HuH-7.5 (cell line): Measurements from ENCODE around the gene MICAL3.

Experiments
- DNase-seq: peaks from one replicate; pipeline ENCODE4 v3.0.0; 2011; ENCODE audit warnings: low spot score

MICAL3 gene

DNA sequence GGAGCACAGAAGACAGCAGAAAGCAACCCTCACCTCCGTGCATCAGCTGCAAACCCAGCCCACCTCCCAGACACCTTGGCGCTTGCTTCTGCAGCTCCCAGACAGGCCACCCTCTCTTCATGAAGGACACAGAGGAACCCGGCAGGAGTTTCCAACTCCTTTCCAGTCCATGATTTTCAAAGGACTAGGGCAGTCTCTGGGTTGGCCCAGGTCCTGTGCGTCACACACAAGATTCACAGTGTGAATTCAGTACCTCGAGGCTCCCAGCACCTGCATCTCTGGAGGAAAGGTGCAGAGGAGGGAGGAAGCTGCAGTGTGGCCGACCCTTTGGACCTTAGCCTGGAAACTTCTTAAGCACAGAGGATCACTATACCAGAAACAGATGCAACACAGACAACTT is 189.1 kb downstream of the MICAL3 start:
- DNase-seq = no peak

DNA sequence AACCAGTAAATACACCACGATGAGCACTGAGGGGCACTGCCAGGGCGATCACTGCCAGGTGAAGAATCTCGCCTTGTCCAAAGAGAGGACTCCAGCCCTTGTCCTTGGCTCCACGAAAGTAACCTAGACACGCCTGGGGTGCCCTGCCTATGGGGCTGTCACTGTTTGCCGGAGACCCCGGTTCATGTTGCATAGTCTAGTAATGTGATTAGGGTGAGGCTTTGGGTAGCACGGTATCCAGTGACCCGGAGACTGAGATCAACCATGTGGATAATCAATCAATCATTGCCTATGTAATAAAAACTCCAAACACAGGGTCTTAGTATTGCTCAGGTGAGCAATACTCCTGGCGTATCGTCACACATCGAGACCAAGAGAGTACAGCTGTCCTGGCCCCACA is 190.9 kb downstream of the MICAL3 start:
- DNase-seq = no peak

DNA sequence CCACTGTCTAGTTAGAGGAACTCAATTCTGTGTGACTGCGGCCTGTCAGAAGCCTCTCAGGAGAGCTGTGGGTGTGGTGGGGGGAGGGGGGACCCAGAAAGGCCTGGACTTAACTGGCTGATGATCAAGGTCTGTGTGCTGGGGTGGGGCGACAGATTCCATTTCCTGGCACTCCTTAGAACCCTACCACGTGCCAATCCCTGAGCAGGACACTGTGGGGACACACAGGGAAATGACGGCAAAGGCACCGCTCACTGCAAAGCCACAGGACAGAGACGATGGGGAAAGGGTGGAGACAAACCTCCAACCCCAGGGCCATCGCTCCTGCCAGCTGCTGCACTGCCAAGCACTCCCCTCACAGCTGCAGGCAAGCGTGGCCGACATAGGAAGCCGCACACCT is 191.7 kb downstream of the MICAL3 start:
- no peak for DNase-seq

DNA sequence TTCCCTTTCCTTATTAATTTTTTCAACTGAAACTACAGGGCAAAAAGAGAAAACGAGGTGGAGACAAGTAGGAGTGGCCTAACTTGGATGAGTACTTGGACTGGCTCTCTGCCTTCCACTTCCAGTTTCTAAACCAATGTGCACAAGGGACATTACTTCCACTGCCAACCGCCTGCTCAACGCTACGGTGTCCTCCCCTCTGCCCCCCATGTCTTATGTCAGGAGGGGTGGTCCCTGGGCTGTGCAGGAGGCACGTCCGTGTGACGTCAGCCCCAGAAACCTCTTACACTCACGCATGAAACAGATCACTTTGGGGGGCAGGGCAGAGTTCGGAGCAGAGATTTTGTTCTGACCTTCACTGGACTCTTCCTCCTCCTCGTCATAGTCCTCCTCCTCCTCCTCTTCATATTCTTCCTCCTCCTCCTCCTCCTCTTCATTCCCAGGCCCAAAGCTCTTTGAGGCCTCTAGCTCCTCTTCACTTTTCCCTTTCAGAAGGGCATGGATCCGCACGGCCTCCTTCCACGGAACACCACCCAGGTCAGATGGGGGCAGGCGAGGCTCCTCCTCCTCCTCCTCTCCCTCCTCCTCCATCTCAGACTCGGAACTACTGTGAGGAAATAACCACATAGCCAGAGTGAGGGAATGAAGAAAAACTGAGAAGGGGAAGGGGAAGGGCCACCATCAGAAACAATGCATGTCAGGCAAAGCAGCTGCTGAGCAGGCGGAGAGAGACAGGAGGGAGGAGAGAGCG is 192.7 kb downstream of the MICAL3 start:
- no peak for DNase-seq

DNA sequence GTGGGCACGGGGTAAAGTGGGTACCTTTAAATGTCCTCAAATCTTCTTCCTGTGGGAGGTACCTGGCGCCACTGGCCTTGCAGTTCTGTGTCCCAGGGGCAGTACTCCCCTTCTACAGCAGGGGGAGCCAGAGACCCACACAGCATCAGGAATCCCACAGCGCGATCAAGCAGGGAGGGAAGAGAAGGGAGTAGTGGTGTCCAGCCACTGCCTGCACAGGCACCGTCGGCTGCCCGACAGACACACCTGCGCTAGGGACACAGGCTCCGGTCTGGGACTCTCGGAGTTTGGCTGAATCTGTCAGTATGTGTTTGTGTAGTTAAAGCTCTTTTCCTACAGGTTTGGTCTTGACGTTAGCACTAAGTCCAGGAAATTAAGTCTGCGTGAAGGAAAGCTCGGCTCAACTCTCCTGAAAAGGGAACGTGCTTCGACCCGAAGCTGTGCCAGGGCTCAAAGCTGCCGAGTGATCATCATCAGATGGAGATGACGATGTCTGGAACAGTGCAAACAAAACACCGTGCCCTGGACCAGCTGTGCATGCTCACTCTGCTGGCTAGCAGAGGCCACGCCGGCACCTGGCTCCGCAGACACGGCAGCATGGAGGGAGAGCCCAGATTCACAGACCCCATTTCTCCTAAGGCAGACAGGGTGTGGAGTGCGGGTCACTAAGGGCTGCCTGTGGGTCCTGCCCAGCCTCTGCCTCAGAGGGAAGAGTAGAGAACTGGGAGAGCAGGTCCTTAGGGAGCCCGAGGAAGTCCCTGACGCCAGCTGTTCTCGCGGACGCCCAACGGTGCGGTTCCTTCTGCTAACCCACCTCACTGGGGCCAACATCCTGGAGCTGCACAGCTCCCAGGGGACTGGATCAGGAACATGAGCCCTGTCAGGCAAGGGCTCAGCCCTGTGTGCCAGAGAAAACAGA is 194.1 kb downstream of the MICAL3 start:
- peak; percentile 97 for DNase-seq

DNA sequence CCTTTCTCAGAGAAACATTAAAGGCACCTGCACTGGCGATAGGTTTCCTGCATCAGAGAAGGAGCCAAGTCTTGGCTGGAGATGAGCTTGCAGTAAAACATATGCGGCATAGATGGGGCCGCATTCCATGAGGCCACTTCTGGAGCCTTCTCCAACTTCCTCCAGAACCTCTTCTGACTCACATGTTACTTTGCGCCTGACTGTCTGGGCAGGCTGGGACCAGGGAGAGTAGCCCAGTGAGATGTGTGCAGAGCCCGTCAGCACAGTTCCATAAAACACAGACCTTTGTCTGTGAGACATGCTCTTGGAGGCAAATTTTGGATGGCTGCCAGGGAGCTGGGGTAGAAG is 194.7 kb downstream of the MICAL3 start:
- no peak for DNase-seq

DNA sequence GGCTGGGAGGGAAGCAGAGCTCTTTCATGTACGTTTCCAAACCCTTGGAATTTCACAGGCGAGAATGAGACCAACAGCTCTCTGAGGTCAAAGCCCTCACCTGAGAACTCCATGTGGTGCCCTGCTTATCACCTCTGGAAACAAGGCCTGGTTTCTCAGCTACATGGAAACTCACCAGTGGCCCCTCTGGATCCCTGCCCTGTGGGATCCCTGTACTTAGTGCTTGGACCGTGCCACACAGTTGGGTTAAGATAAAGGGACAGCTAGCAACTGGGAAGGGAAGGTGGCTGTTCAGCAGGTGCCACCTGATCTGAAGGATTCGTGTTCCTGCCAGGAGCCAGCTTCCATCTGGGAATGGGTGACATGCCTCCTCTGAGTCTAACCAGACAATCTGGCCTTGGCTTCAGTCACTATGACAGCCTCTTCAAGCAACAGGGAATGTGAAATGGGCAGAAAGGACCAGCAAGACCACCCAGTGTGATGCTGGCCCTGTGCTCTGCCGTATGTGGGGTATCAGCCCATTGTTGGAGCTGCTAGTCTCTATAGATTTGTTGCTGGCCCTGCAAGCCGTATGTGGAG is 195.8 kb downstream of the MICAL3 start:
- no peak for DNase-seq

DNA sequence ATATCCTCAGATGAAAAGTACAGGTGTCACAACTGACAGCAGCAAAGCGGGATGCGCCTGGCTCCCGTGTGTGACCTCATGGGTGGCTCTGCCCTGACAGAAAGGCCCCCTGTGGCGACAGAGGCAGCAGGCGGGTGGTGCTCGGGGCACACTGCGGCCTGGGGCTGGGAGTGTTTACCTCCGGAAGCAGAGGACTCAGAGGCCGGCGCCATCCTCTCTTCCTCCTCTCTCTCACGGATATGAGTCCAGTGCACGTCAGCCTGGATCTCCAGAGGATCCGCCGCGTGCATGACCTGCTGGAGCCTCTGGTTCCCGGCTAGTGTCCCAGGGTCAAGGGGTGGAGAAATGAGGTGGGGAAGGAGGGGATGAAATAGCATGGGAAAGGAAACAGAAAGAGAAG is 196.9 kb downstream of the MICAL3 start:
- no peak for DNase-seq

DNA sequence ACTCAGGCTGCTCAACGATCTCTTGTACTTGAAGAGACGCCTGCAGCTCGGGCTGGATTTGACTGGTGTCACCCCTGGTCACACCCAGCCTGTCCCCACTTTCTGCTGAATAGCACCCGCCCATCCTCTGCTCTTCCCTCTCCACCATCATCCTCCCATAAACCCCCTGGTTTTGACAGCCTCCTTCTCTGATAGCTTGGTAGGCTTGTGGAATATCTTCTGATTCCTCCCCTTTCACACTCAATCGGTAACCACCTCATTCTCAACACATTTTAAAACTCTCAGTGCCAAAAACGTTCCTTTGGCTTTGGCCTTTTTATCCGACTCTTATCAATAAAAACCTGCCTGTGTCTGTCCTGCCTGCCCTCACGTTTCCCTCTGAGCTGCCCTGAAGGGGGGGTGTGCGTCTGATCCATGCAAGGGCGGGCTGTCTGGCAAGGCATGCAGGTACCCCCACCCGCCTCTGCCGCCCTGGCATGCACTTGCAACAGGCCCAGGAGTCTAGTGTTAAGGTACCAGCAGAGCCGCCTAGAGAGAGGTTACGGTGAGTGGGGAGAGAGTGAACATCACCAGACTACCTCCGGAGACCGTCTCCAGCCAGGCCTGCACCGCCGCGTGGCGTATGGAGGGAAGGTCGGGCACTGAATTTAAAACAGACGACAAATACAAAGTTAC is 198.3 kb downstream of the MICAL3 start:
- DNase-seq = no peak

DNA sequence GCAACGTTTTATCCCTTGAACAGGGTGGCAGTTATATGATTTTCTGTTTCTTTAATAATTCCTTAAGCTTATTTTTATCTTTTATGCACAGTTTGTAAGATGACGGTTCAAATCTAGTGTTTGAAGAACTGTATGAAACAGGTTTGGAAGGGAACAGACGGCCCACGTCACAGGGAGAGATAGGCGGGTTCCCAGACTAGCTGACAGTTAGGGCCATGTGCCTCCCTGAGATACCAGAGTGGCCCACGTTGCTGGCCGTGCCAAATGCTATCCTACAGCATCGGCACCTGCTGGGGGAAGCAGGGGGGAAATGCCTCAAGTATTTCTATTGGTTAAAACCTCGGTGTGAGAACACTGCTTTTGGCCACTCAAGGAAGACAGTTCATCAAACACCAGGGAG is 199.9 kb downstream of the MICAL3 start:
- no peak for DNase-seq

DNA sequence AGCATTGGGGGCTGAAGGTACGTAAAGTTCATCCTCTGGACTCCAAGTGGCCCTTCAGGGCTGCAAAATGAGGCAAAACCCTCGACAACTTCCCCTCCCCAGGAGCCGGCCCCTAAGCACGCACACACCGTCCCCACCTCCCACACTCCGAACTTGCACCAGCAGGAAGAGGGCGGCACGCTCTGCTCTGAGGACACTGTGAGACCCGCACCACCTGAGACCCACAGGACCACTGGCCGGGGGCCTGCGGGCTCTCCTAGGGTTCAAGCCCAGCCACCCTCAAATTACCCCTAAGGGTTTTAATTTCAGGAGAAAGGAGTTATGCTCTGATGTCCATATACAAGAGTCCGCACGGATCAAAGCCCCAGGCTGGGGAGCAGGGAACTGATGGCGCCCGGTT is 200.4 kb downstream of the MICAL3 start:
- no peak for DNase-seq

DNA sequence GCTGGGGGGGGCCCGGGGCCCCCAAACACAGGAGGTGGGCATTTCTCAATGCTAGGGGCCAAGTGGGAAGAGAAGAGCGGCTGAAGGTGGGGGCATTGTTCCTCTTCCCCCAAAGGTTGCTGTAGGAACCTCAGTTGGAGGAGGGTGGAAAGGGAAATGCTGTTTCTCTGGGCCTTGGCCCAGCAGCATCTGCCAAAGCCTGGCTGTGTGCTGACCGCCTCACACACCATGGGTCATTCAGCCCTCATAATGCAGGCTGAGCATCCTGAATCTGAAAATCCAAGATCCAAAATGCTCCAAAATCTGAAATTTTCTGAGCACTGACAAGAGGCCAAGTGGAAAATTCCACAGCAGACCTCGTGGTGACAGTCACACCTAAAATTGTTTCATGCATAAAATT is 201.1 kb downstream of the MICAL3 start:
- no peak for DNase-seq

DNA sequence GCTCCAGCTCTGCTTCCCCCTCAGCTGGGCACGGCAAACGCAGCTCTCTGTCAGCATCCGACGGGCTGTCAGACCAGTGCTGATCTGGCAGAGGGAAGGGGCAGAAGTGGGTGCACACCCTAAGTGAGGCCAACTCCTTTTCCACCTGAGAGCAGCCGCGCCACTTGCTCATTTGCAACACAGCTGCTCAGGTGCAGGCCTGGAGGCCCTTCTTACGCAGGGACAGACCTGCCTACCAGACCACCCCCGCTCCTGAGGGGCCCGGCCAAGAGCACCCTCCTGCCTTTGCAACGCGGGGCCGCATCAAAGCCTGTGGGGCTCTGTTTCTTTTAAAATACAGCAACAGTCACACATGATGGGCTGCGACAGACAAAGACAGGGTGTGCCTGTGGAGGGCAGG is 202.3 kb downstream of the MICAL3 start:
- DNase-seq = no peak

DNA sequence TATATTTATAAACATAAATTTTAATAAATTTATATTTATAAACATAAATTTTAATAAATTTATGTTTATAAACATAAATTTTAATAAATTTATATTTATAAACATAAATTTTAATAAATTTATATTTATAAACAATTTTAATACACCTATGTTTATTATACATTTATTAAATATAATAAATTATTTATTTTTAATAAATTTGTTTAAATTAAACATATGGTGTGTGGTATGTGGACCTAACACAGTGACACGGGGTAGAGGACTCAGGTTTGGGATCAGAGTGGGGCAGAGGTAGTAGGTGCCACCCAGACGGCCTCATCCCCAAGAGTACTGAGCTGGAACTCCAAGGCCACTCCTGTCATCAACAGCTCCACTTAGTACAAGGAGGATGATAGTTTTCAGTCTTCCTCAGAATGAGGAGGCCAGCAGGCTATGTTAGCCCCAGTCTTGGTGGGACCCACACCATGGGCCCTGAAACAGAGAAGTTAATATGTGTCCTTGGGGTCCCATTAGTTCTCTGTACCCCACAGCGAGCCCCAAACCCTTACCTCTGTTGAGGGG is 203.4 kb downstream of the MICAL3 start:
- DNase-seq = no peak

DNA sequence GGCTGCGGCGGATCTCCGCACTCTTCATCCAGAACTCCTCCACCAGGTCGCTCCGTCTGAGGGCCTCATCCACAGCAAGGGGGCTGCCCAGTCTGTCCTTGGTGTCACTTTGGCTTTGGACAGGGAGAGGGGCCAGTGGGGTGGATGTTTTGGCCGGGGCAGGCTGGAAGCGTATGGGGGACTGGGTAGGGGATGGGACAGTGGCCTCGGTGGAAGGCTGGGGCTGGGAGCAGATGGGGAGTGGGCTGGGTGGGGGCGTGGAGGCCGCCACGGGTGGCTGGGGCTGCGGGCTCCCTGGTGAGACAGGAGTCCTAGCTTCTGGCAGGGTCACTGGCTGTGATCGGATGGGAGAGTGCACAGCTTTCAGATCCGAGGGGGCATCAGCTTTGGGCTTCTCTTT is 205.7 kb downstream of the MICAL3 start:
- no peak for DNase-seq

DNA sequence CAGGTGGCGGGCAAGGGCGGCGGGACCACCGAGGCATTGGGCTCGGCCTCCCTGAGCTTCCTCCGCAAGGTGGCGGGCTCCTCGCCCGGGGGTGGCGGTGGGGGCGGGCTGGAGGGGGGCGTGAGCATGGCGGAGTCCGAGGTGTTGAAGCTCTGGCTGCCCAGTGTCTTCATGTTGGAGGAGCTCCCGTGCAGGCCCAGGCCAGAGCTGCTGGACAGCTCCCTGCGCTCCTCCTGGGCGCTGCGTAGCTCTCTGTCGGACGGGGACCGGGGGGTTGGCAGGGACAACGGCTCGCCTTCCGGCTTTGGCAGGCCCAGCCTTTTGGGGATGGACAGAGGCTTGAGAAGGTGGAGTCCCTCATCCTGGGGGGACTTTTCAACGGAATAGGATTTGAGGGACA is 206.2 kb downstream of the MICAL3 start:
- no peak for DNase-seq

DNA sequence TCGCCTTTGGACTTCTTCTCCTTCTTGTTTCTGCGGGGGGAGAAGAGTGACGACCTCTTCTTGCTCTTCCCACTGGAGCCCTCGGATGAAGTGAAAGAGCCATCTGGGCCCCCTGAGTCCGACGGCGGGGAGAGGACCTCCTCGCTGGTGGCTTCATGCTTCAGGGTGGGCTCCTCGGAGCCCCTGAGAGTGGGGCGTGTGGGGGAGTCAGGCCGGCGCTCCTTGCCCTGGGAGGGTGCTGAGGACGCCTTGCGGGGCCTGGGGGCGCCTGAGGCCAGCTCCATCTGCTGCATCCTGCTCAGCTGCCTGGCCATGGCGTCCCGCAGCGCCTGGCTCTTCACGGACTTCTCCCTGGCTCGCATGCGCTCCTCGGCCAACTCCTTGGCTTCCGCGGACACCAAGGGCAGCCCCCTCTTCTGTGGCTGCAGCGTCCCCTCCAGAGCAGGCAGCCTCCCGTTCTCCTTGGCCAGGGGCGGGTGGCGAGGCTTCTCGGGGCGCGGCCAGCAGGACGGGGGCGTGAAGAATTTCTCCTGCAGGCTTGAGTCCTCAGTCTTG is 206.8 kb downstream of the MICAL3 start:
- no peak for DNase-seq

DNA sequence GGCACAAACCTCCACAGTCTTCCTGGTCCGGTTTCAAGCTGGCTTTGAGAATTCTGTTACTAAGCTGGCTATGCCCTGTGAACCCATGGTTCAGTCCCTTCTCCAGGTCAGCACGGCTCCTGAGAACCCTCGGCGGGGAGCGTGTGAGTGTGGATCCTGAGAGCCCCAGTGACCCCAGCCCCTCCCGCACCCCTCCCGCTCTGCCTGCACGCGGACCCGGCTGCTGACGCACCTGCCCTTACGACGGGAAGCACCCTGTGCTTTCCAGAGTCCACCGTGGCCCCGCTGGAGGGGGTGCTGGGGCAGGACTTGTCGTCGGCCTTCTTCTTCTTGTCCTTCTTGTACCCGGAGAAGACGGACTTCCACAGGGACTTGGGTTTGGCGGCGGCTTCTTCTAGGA is 207.3 kb downstream of the MICAL3 start:
- DNase-seq = no peak

DNA sequence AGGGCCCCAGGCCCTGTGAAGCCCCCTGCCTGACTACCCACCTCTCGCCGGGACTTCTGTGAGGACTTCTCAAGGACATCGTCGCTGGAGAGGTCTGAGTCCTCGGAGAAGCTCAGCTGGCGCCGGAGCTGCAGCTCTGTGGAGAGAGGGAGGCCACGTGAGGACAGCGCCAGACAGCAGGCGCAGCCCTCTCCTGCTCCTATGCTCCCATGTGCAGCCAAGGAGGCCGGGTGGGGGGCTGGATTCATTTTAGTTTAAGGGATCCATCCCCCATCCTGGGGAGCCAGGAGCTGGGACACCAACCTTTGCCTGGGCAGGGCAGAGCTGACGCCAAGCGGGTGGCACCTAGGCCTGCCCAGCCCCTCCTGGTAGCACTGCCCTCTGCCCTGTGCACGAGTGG is 207.7 kb downstream of the MICAL3 start:
- DNase-seq = no peak

DNA sequence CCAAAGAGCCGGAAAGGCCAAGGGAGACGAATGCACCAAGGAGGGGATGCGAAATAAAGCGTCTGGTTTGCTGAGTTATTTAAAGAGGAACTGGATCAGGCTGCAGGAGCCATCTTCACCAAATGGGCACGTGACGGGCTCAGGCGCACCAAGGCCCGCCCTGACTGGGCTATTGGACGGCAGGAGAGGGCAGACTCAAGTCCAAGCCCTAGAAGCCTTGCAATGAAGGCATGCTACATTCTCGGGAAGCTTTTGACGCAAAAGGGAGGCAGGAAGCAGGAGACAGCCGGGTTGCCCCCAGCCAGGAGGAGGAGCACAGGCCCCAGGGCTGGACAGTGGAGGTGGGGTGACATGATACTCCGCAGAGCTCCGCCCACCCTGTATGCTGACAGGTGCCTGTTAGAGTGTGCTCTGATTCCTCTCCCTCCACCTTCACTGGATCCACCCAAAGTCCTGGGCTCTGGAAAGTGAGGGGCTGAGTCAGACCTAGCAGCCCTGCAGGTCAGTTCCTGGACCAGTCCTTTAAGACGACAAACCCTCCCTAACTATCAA is 208.6 kb downstream of the MICAL3 start:
- DNase-seq = no peak

DNA sequence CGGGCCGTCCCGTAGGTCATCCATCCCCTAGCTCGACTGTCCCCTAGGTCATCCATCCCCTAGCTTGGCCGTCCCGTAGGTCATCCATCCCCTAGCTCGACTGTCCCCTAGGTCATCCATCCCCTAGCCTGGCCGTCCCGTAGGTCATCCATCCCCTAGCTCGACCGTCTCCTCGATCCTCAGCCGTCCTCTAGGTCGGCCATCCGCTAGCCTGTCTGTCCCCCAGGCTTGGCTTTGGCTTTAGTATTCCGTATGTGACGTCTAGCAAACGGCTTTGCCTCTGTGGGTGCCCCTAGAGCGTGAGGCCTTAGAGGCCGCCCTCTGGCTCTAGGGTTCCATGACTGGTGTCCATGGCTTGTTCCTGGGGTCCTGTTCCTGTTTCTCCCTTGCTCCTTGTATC is 209.5 kb downstream of the MICAL3 start:
- DNase-seq = no peak

DNA sequence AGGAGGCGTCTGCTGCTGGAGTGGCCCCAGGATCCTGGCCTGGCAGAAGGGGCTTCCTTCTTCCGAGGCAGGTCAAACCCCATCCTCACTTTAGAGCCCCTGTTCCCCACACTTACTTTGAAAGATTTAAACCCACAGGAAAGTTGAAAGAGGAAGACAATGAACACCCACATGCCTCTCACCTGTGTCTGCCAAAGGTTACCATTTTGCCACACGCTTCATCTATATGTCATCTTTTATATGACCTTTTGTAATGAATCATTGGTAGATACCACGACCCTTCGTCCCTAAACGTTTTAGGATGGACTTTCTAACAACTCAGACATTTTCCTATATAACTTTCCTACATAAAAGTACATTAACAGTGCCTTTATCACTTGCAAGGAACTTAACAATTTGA is 210.3 kb downstream of the MICAL3 start:
- no peak for DNase-seq
